ENCODE measurements around the gene RSPH1.
"Not testable (repeated sequence)": the region's sequence is repeated elsewhere in the genome, so short reads cannot be mapped to it uniquely, and the experiment has no call there.

The RSPH1 gene

GRCh38 chr21:42471716-42472330, 24.2 kb downstream of the RSPH1 start:
- TF ChIP-seq Cebpa-rat (IDR thresholded peaks at IDR 0.05): no peak
- Histone ChIP-seq H3K36me3 (no peaks in the 10 kb centered on the region), H3K9ac (no peak overlapping the region), H4K20me1 (no peaks in the 10 kb centered on the region), H3K27ac (0 out of 2 replicates have a peak overlapping the region, but pooled peaks have one; percentile 10), H3K4me1 (peaks cover 48% of the 10 kb centered on the region), H3K4me3 (no peak overlapping the region), H3K9me3 (no peaks in the 10 kb centered on the region), H3K27me3 (no peaks in the 10 kb centered on the region), H3K4me2 (peak overlapping the region; percentile 66)

- H3K4me1 ChIP-seq: peaks cover 54% of the 10 kb centered on the region
- H3K9me3 ChIP-seq: no peaks in the 10 kb centered on the region
- H3K27ac ChIP-seq: no peak overlapping the region
- H3K4me3 ChIP-seq: no peak overlapping the region
- no peaks in the 10 kb centered on the region for H3K36me3 ChIP-seq
- H4K20me1 ChIP-seq: no peaks in the 10 kb centered on the region
- H3K9ac ChIP-seq: no peak overlapping the region
- peak overlapping the region; percentile 66 for H3K4me2 ChIP-seq
- TF ChIP-seq Cebpa-rat (IDR thresholded peaks at IDR 0.05): no peak
- H3K27me3 ChIP-seq: no peaks in the 10 kb centered on the region
Observed at GRCh38 chr21:42471206-42471605, 24.8 kb downstream of the RSPH1 start.

GRCh38 chr21:42469726-42470125, 26.3 kb downstream of the RSPH1 start:
- H3K36me3 ChIP-seq, H3K9ac ChIP-seq, H3K27me3 ChIP-seq, H3K9me3 ChIP-seq, H3K4me2 ChIP-seq, H3K4me3 ChIP-seq, H3K27ac ChIP-seq, H4K20me1 ChIP-seq: not testable (repeated sequence)
- peaks cover 69% of the 10 kb centered on the region for H3K4me1 ChIP-seq

- Histone ChIP-seq H3K4me2 (no peak overlapping the region), H3K27ac (no peak overlapping the region), H3K9me3 (no peaks in the 10 kb centered on the region), H4K20me1 (no peaks in the 10 kb centered on the region), H3K4me1 (peaks cover 70% of the 10 kb centered on the region), H3K36me3 (no peaks in the 10 kb centered on the region), H3K27me3 (no peaks in the 10 kb centered on the region), H3K4me3 (no peak overlapping the region), H3K9ac (no peak overlapping the region)
- no peak for TF ChIP-seq Cebpa-rat (IDR thresholded peaks at IDR 0.05)
Observed at GRCh38 chr21:42469272-42469671, 26.8 kb downstream of the RSPH1 start.

- Histone ChIP-seq H3K27me3 (no peaks in the 10 kb centered on the region), H3K4me2 (no peak overlapping the region), H3K9me3 (no peaks in the 10 kb centered on the region), H3K9ac (no peak overlapping the region), H3K36me3 (no peaks in the 10 kb centered on the region), H4K20me1 (no peaks in the 10 kb centered on the region), H3K27ac (no peak overlapping the region), H3K4me1 (peaks cover 70% of the 10 kb centered on the region), H3K4me3 (no peak overlapping the region)
- TF ChIP-seq Cebpa-rat (IDR thresholded peaks at IDR 0.05): no peak
Observed at GRCh38 chr21:42468491-42469131, 27.4 kb downstream of the RSPH1 start.

GRCh38 chr21:42467140-42467983, 28.7 kb downstream of the RSPH1 start:
- H3K27me3 ChIP-seq: no peaks in the 10 kb centered on the region
- H3K4me1 ChIP-seq: peaks cover 77% of the 10 kb centered on the region
- no peak overlapping the region for H3K27ac ChIP-seq
- no peaks in the 10 kb centered on the region for H3K36me3 ChIP-seq
- H4K20me1 ChIP-seq: no peaks in the 10 kb centered on the region
- no peak overlapping the region for H3K4me3 ChIP-seq
- no peak for TF ChIP-seq Cebpa-rat (IDR thresholded peaks at IDR 0.05)
- no peaks in the 10 kb centered on the region for H3K9me3 ChIP-seq
- peak overlapping the region; percentile 95 for H3K4me2 ChIP-seq
- H3K9ac ChIP-seq: no peak overlapping the region

- peak overlapping the region; percentile 95 for H3K4me2 ChIP-seq
- H3K27ac ChIP-seq: no peak overlapping the region
- H3K9me3 ChIP-seq: no peaks in the 10 kb centered on the region
- peaks cover 77% of the 10 kb centered on the region for H3K4me1 ChIP-seq
- H3K4me3 ChIP-seq: no peak overlapping the region
- H3K9ac ChIP-seq: no peak overlapping the region
- no peak for TF ChIP-seq Cebpa-rat (IDR thresholded peaks at IDR 0.05)
- no peaks in the 10 kb centered on the region for H3K27me3 ChIP-seq
- H3K36me3 ChIP-seq: no peaks in the 10 kb centered on the region
- H4K20me1 ChIP-seq: no peaks in the 10 kb centered on the region
Observed at GRCh38 chr21:42466700-42467099, 29.3 kb downstream of the RSPH1 start.

GRCh38 chr21:42465803-42466127, 30.3 kb downstream of the RSPH1 start:
- Histone ChIP-seq H3K9me3 (no peaks in the 10 kb centered on the region), H3K4me1 (peaks cover 79% of the 10 kb centered on the region), H3K27ac (peak overlapping the region; percentile 10; the same call in 1 of the 2 replicates), H3K27me3 (no peaks in the 10 kb centered on the region), H3K4me2 (peak overlapping the region; percentile 95), H3K9ac (no peak overlapping the region), H3K36me3 (no peaks in the 10 kb centered on the region), H4K20me1 (no peaks in the 10 kb centered on the region), H3K4me3 (peak overlapping the region; percentile 45)
- no peak for TF ChIP-seq Cebpa-rat (IDR thresholded peaks at IDR 0.05)

- H3K4me3 ChIP-seq: peak overlapping the region; percentile 45
- H4K20me1 ChIP-seq: no peaks in the 10 kb centered on the region
- no peaks in the 10 kb centered on the region for H3K9me3 ChIP-seq
- H3K4me1 ChIP-seq: peaks cover 85% of the 10 kb centered on the region
- H3K36me3 ChIP-seq: no peaks in the 10 kb centered on the region
- TF ChIP-seq Cebpa-rat (IDR thresholded peaks at IDR 0.05): no peak
- H3K4me2 ChIP-seq: peak overlapping the region; percentile 95
- no peak overlapping the region for H3K9ac ChIP-seq
- H3K27ac ChIP-seq: peak overlapping the region; percentile 10; the same call in 1 of the 2 replicates
- H3K27me3 ChIP-seq: no peaks in the 10 kb centered on the region
Observed at GRCh38 chr21:42465008-42465802, 30.8 kb downstream of the RSPH1 start.

All from BLaER1 (cell line).